A673 (cell line): ENCODE results near the gene ATPAF2. TPM values are rescaled to one million over a fixed set of nuclear protein-coding genes. Genes with fewer than 3 reads are reported as not detected.

Experiments used
- BruUV-seq: library from RNA; stranded (reverse); fragments of 400-500 nt; replicated peaks from 2 replicates; lab custom pipeline; 2021; lab: Mats Ljungman, UMichigan
- CTCF ChIA-PET: fragments of 300-600 bp; sonication (Branson Sonifier 250); formaldehyde crosslinking; loops from one replicate; lab custom pipeline; 2022; ENCODE audit warnings: antibody characterized with exemption; lab: Charles Lee
- POLR2A ChIA-PET: fragments of 300-600 bp; sonication (Branson Sonifier 250); formaldehyde crosslinking; loops from one replicate; lab custom pipeline; 2022; ENCODE audit warnings: antibody characterized with exemption; ENCODE audit not compliant: low non-redundant PET; lab: Charles Lee
- DNase-seq: peaks from one replicate; pipeline ENCODE4 v3.0.0-alpha.2; 2015; ENCODE audit warnings: low spot score
- H3K27ac ChIP-seq: fragments of 200-600 bp; sonication (generic); 2 replicates; pipeline ENCODE4 v1.5.1; 2016; ENCODE audit warnings: mixed run types, low read depth, mild to moderate bottlenecking, mixed read lengths, antibody characterized with exemption, low read length; ENCODE audit not compliant: poor library complexity, severe bottlenecking
- H3K27me3 ChIP-seq: fragments of 200-600 bp; sonication (generic); replicated peaks from 2 replicates; pipeline ENCODE4 v1.6.1; 2017; ENCODE audit warnings: mixed run types, low read depth, mild to moderate bottlenecking, mixed read lengths, antibody characterized with exemption, low read length; ENCODE audit not compliant: insufficient read depth, poor library complexity
- H3K36me3 ChIP-seq: fragments of 200-600 bp; sonication (generic); 2 replicates; pipeline ENCODE4 v1.6.1; 2016; ENCODE audit warnings: mixed run types, mild to moderate bottlenecking, mixed read lengths, antibody characterized with exemption, low read length; ENCODE audit not compliant: insufficient read depth, poor library complexity, severe bottlenecking
- H3K4me1 ChIP-seq: fragments of 200-600 bp; sonication (generic); 2 replicates; pipeline ENCODE4 v1.6.1; 2017; ENCODE audit warnings: mixed run types, mild to moderate bottlenecking, mixed read lengths, antibody characterized with exemption, low read length; ENCODE audit not compliant: insufficient read depth, poor library complexity, severe bottlenecking
- H3K4me3 ChIP-seq: fragments of 200-600 bp; sonication (generic); 2 replicates; pipeline ENCODE4 v1.5.1; 2016; ENCODE audit warnings: low read depth, mixed run types, mild to moderate bottlenecking, mixed read lengths, low read length; ENCODE audit not compliant: poor library complexity, severe bottlenecking
- H3K9me3 ChIP-seq: fragments of 200-600 bp; sonication (generic); 2 replicates; pipeline ENCODE4 v1.6.1; 2016; ENCODE audit warnings: mixed run types, low read depth, mild to moderate bottlenecking, mixed read lengths, antibody characterized with exemption, low read length; ENCODE audit not compliant: poor library complexity, severe bottlenecking
- EZH2 ChIP-seq: fragments of 200-600 bp; sonication (generic); IDR thresholded peaks from 2 replicates; pipeline ENCODE4 v1.6.1; 2017; ENCODE audit warnings: borderline replicate concordance, low read depth, mild to moderate bottlenecking, mixed read lengths, antibody characterized with exemption, low read length; ENCODE audit not compliant: poor library complexity, severe bottlenecking
- intact Hi-C: fragments of 100-400 bp; cut with micrococcal nuclease; formaldehyde crosslinking; loops from one replicate; pipeline ENCODE4 v1.10.0; 2022; ENCODE audit not compliant: unreplicated experiment
- total RNA-seq: library from RNA; stranded (reverse); gene quantifications from 2 replicates; pipeline ENCODE4 v1.2.3, GENCODE V29; 2021
- TF ChIP-seq, protein P1 (sequence below): fragments of 300-800, 200-600 bp; sonication (generic); conservative IDR thresholded peaks from 2 replicates; pipeline ENCODE4 v1.5.1; 2017; ENCODE audit warnings: low read depth, mild to moderate bottlenecking, antibody characterized with exemption, low read length, moderate library complexity, mixed read lengths

Gene ATPAF2
- total RNA-seq, 1 experiment from 2014 or later = 30.5 TPM

- Histone ChIP-seq H3K4me3 (no peak overlapping the region), H3K27me3 (no peaks in the 10 kb centered on the region), H3K9me3 (no peaks in the 10 kb centered on the region), H3K4me1 (no peaks in the 10 kb centered on the region), H3K36me3 (no peaks in the 10 kb centered on the region), H3K27ac (no peak overlapping the region)
- TF ChIP-seq EZH2 = no peak
- TF ChIP-seq, protein P1, sequence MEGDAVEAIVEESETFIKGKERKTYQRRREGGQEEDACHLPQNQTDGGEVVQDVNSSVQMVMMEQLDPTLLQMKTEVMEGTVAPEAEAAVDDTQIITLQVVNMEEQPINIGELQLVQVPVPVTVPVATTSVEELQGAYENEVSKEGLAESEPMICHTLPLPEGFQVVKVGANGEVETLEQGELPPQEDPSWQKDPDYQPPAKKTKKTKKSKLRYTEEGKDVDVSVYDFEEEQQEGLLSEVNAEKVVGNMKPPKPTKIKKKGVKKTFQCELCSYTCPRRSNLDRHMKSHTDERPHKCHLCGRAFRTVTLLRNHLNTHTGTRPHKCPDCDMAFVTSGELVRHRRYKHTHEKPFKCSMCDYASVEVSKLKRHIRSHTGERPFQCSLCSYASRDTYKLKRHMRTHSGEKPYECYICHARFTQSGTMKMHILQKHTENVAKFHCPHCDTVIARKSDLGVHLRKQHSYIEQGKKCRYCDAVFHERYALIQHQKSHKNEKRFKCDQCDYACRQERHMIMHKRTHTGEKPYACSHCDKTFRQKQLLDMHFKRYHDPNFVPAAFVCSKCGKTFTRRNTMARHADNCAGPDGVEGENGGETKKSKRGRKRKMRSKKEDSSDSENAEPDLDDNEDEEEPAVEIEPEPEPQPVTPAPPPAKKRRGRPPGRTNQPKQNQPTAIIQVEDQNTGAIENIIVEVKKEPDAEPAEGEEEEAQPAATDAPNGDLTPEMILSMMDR = no peak
- BruUV-seq = no TSS peak
- ChIA-PET CTCF (no interaction called here), POLR2A (no interaction called here)
- DNase-seq = no peak
- intact Hi-C loops = no loop called here
Measured at GRCh38 chr17:17990282-17990681, 48.7 kb downstream of the ATPAF2 start.

DNA sequence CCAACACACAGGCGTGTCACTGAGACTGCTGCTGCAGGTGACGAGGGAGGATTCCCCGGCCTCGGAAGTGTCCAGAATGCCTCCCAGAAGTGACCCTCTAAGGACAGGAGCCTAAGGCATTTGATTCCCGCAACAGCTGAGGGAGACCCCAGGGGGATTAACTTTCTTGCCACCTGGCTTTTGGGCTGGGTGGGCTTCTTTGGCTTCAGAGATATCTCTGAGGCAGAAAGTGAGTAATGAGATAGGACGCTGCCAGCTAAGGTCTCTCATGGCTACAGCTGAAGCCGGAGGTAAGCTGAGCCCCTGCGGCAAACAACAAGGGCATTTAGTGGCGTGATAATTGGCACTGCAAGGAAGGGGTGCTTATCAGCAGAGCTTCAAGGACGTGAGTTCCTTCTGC is 49.4 kb downstream of the ATPAF2 start:
- intact Hi-C loops = no loop called here
- Histone ChIP-seq H3K9me3 (no peaks in the 10 kb centered on the region), H3K27ac (no peak overlapping the region), H3K4me1 (no peaks in the 10 kb centered on the region), H3K4me3 (no peak overlapping the region), H3K36me3 (no peaks in the 10 kb centered on the region), H3K27me3 (no peaks in the 10 kb centered on the region)
- TF ChIP-seq, protein P1 = no peak
- no peak for TF ChIP-seq EZH2
- no peak for DNase-seq
- POLR2A ChIA-PET = interaction anchor here (0.5 kb wide), 1 partner anchor 21 kb away, joined by 11 read pairs; no protein-coding TSS in a partner anchor
- CTCF ChIA-PET = no interaction called here
- BruUV-seq = no TSS peak

GRCh38 chr17:17989081-17989480 is 49.9 kb downstream of the ATPAF2 start:
- Histone ChIP-seq H3K9me3 (no peaks in the 10 kb centered on the region), H3K27ac (no peak overlapping the region), H3K4me3 (no peak overlapping the region), H3K36me3 (no peaks in the 10 kb centered on the region), H3K4me1 (no peaks in the 10 kb centered on the region), H3K27me3 (no peaks in the 10 kb centered on the region)
- ChIA-PET POLR2A (no interaction called here), CTCF (no interaction called here)
- intact Hi-C loops = no loop called here
- BruUV-seq = no TSS peak
- no peak for TF ChIP-seq EZH2
- TF ChIP-seq, protein P1 = no peak
- no peak for DNase-seq
